Neural crest cell (in vitro differentiated cells): Measurements from ENCODE around the gene MYL2. TPM values are rescaled to one million over a fixed set of nuclear protein-coding genes. Genes with fewer than 3 reads are reported as not detected.

Experiments
- DNase-seq: peaks from one replicate; pipeline ENCODE4 v3.0.0; 2021; ENCODE audit warnings: low read depth, mixed read lengths, low spot score
- H3K27ac Mint-ChIP-seq: one replicate; pipeline ENCODE4 v1.8.0; 2021; ENCODE audit warnings: mild to moderate bottlenecking, mixed read lengths; ENCODE audit not compliant: unreplicated experiment
- H3K27me3 Mint-ChIP-seq: 2 replicates; pipeline ENCODE4 v1.8.0; 2021; ENCODE audit warnings: low read depth, mild to moderate bottlenecking, mixed read lengths
- H3K36me3 Mint-ChIP-seq: 2 replicates; pipeline ENCODE4 v1.8.0; 2021; ENCODE audit warnings: low read depth, mild to moderate bottlenecking, mixed read lengths
- H3K4me1 Mint-ChIP-seq: 2 replicates; pipeline ENCODE4 v1.8.0; 2021; ENCODE audit warnings: mixed read lengths
- H3K4me3 Mint-ChIP-seq: one replicate; pipeline ENCODE4 v1.8.0; 2021; ENCODE audit warnings: mild to moderate bottlenecking, mixed read lengths
- H3K9me3 Mint-ChIP-seq: 2 replicates; pipeline ENCODE4 v1.8.0; 2021; ENCODE audit warnings: mixed read lengths
- CTCF ChIP-seq: fragments of 200-600 bp; sonication (generic); conservative IDR thresholded peaks from 2 replicates; pipeline ENCODE4 v1.5.0; 2021; ENCODE audit warnings: antibody characterized with exemption, mild to moderate bottlenecking
- total RNA-seq: library from RNA; stranded (reverse); gene quantifications from 2 replicates; pipeline ENCODE4 v1.2.1, GENCODE V29; 2021

MYL2 gene
- total RNA-seq, 1 donor from 2014 or later, result not detected

GRCh38 chr12:110874781-110875180, 45.6 kb downstream of the MYL2 start:
- Mint-ChIP-seq H3K36me3 (no peaks in the 10 kb centered on the region), H3K27ac (no peak overlapping the region), H3K4me1 (no peaks in the 10 kb centered on the region), H3K4me3 (no peak overlapping the region), H3K9me3 (no peaks in the 10 kb centered on the region), H3K27me3 (peaks cover 7% of the 10 kb centered on the region)
- TF ChIP-seq CTCF, result no peak
- DNase-seq, result no peak

- H3K27ac Mint-ChIP-seq, result no peak overlapping the region
- DNase-seq, result no peak
- no peak for TF ChIP-seq CTCF
- peaks cover 2% of the 10 kb centered on the region for H3K9me3 Mint-ChIP-seq
- no peaks in the 10 kb centered on the region for H3K4me1 Mint-ChIP-seq
- H3K4me3 Mint-ChIP-seq, result no peak overlapping the region
- peaks cover 5% of the 10 kb centered on the region for H3K27me3 Mint-ChIP-seq
- H3K36me3 Mint-ChIP-seq, result peaks cover 3% of the 10 kb centered on the region
Measured at GRCh38 chr12:110874351-110874750, 46.0 kb downstream of the MYL2 start.

GRCh38 chr12:110872100-110872499, 48.3 kb downstream of the MYL2 start:
- H3K4me1 Mint-ChIP-seq, result no peaks in the 10 kb centered on the region
- peaks cover 6% of the 10 kb centered on the region for H3K36me3 Mint-ChIP-seq
- no peak for TF ChIP-seq CTCF
- peaks cover 2% of the 10 kb centered on the region for H3K27me3 Mint-ChIP-seq
- no peak for DNase-seq
- H3K9me3 Mint-ChIP-seq, result peaks cover 7% of the 10 kb centered on the region
- H3K27ac Mint-ChIP-seq, result no peak overlapping the region
- no peak overlapping the region for H3K4me3 Mint-ChIP-seq

GRCh38 chr12:110869803-110870202, 50.6 kb downstream of the MYL2 start:
- Mint-ChIP-seq H3K9me3 (peaks cover 7% of the 10 kb centered on the region), H3K36me3 (peaks cover 6% of the 10 kb centered on the region), H3K27me3 (no peaks in the 10 kb centered on the region), H3K4me1 (no peaks in the 10 kb centered on the region), H3K27ac (no peak overlapping the region), H3K4me3 (no peak overlapping the region)
- DNase-seq, result no peak
- no peak for TF ChIP-seq CTCF

GRCh38 chr12:110869026-110869425, 51.4 kb downstream of the MYL2 start:
- Mint-ChIP-seq H3K4me3 (no peak overlapping the region), H3K36me3 (peaks cover 6% of the 10 kb centered on the region), H3K27ac (no peak overlapping the region), H3K4me1 (no peaks in the 10 kb centered on the region), H3K27me3 (no peaks in the 10 kb centered on the region), H3K9me3 (peaks cover 7% of the 10 kb centered on the region)
- no peak for DNase-seq
- TF ChIP-seq CTCF, result no peak

GRCh38 chr12:110865521-110865920, 54.9 kb downstream of the MYL2 start:
- no peak overlapping the region for H3K27ac Mint-ChIP-seq
- H3K4me3 Mint-ChIP-seq, result no peak overlapping the region
- H3K36me3 Mint-ChIP-seq, result peaks cover 6% of the 10 kb centered on the region
- H3K27me3 Mint-ChIP-seq, result no peaks in the 10 kb centered on the region
- H3K4me1 Mint-ChIP-seq, result peaks cover 17% of the 10 kb centered on the region
- TF ChIP-seq CTCF, result no peak
- DNase-seq, result no peak
- H3K9me3 Mint-ChIP-seq, result peaks cover 7% of the 10 kb centered on the region
